HepG2 (cell line): ENCODE measurements around the gene STXBP2. TPM values are rescaled to one million over a fixed set of nuclear protein-coding genes. Genes with fewer than 3 reads are reported as not detected.
A peak's percentile ranks its signal among the peaks of the same experiment; 100 is the strongest.

Experiments
- ATAC-seq: fragments of 200-7000 bp; cut with Tn5 transposase; 3 replicates; pipeline ENCODE4 v1.9.1; 2020; ENCODE audit warnings: mild to moderate bottlenecking, moderate library complexity
- BruUV-seq: library from RNA; stranded (reverse); fragments of 400-500 nt; replicated peaks from 2 replicates; lab custom pipeline; 2021; lab: Mats Ljungman, UMichigan
- CTCF ChIA-PET: fragments of 300-600 bp; formaldehyde crosslinking; extraction: SDS; loops from one replicate; lab custom pipeline; 2021; ENCODE audit warnings: low total read pairs, inconsistent platforms, low intra/inter-chr PET ratio; lab: Yijun Ruan, JAX
- POLR2A ChIA-PET: fragments of 350-600 bp; sonication (Branson Sonifier 250); formaldehyde crosslinking; loops from one replicate; lab custom pipeline; 2020; ENCODE audit warnings: antibody characterized with exemption, inconsistent platforms; lab: Yijun Ruan, JAX
- DNase-seq: peaks from one replicate; pipeline ENCODE4 v3.0.0-alpha.2; 2015; ENCODE audit warnings: low spot score
- FAIRE-seq: peaks from 3 replicates; lab custom pipeline; 2011; peaks lifted over from hg19 to GRCh38; lab: Jason Lieb, UNC
- H2AFZ ChIP-seq: one replicate; pipeline ENCODE4 v1.6.1; 2011; ENCODE audit warnings: low read length, inconsistent platforms
- H3K27ac ChIP-seq: fragments of 300-600 bp; 3 replicates; pipeline ENCODE4 v1.8.0; 2011; ENCODE audit warnings: mixed run types, mild to moderate bottlenecking, mixed read lengths, low read length, inconsistent platforms; ENCODE audit not compliant: insufficient read depth; ENCODE audit errors: extremely low read length
- H3K27me3 ChIP-seq, 2 experiments: fragments of 200-600 bp in 1 of 2; 2 replicates in 1 of 2; 3 replicates in 1 of 2; pipeline versions ENCODE4 v1.6.0 to v1.8.0; 2011; ENCODE audit warnings: low read length in 2 of 2, mild to moderate bottlenecking in 2 of 2, moderate library complexity in 2 of 2, inconsistent platforms in 1 of 2; ENCODE audit not compliant: insufficient read depth in 2 of 2, control insufficient read depth in 1 of 2
- H3K36me3 ChIP-seq, 2 experiments: fragments of 200-600 bp in 1 of 2; replicated peaks in 1 of 2; 2 replicates in 1 of 2; 3 replicates in 1 of 2; pipeline versions ENCODE4 v1.5.1 to v1.8.0; 2011; ENCODE audit warnings: low read length in 2 of 2, inconsistent platforms in 1 of 2; ENCODE audit not compliant: insufficient read depth in 2 of 2, control insufficient read depth in 1 of 2
- H3K4me1 ChIP-seq: 2 replicates; pipeline ENCODE4 v1.5.1; 2012; ENCODE audit warnings: low read length, inconsistent platforms; ENCODE audit not compliant: insufficient read depth
- H3K4me2 ChIP-seq: 2 replicates; pipeline ENCODE4 v1.6.0; 2011; ENCODE audit warnings: low read depth, low read length, inconsistent platforms
- H3K4me3 ChIP-seq, 3 experiments: fragments of 200-600 bp in 1 of 3; sonication (generic), shearing (Covaris generic) in 1 of 3; replicated peaks in 1 of 3; 2 replicates each; pipeline ENCODE4 v1.5.1; 2011 to 2016; ENCODE audit warnings: low read length in 3 of 3, inconsistent platforms in 2 of 3, low read depth in 2 of 3, mild to moderate bottlenecking in 2 of 3, control low read depth in 1 of 3, mixed read lengths in 1 of 3; ENCODE audit not compliant: insufficient read depth in 1 of 3
- H3K79me2 ChIP-seq: one replicate; pipeline ENCODE4 v1.6.1; 2011; ENCODE audit warnings: low read length, inconsistent platforms; ENCODE audit not compliant: insufficient read depth
- H3K9ac ChIP-seq: 2 replicates; pipeline ENCODE4 v1.6.0; 2011; ENCODE audit warnings: mild to moderate bottlenecking, low read depth, low read length, inconsistent platforms; ENCODE audit not compliant: insufficient read depth
- H3K9me3 ChIP-seq: 2 replicates; pipeline ENCODE4 v1.5.1; 2012; ENCODE audit warnings: mild to moderate bottlenecking, low read length
- H4K20me1 ChIP-seq: 2 replicates; pipeline ENCODE4 v1.6.0; 2011; ENCODE audit warnings: inconsistent platforms, mild to moderate bottlenecking, low read length, moderate library complexity; ENCODE audit not compliant: insufficient read depth
- CREB1 ChIP-seq, 2 experiments: fragments of 450-650 bp in 1 of 2; IDR thresholded peaks; 2 replicates each; pipeline ENCODE4 v1.6.1; 2016 to 2017; ENCODE audit warnings: control low read depth in 1 of 2, mild to moderate bottlenecking in 1 of 2, missing compliant biosample characterization in 1 of 2, missing genetic modification characterization in 1 of 2
- GATAD1 ChIP-seq: IDR thresholded peaks from 2 replicates; pipeline ENCODE4 v1.6.1; 2016; ENCODE audit warnings: missing genetic modification reagents, missing compliant biosample characterization
- HNRNPK ChIP-seq: fragments of 200-400 bp; formaldehyde crosslinking; IDR thresholded peaks from 2 replicates; pipeline ENCODE4 v1.6.1; 2018; ENCODE audit warnings: low read length, low read depth, moderate library complexity, mild to moderate bottlenecking; ENCODE audit not compliant: poor library complexity, severe bottlenecking
- ISL2 ChIP-seq: sonication (generic); formaldehyde crosslinking; IDR thresholded peaks from 2 replicates; pipeline ENCODE4 v1.5.0; 2020; ENCODE audit warnings: missing genetic modification reagents
- ZFP62 ChIP-seq: sonication (generic); formaldehyde crosslinking; IDR thresholded peaks from 2 replicates; pipeline ENCODE4 v1.4.0; 2020; ENCODE audit warnings: missing genetic modification reagents
- ZNF749 ChIP-seq: sonication (generic); formaldehyde crosslinking; IDR thresholded peaks from 2 replicates; pipeline ENCODE4 v1.8.0; 2022; ENCODE audit warnings: mild to moderate bottlenecking, missing genetic modification reagents, moderate library complexity, borderline replicate concordance
- WGBS: methylation state at CpG from one replicate; pipeline ENCODE4 v1.1.6; 2017; ENCODE audit warnings: low lambda C conversion rate; 5-methylcytosine and 5-hydroxymethylcytosine counted together
- in situ Hi-C: cut with HindIII; loops from 2 replicates; pipeline ENCODE4 v1.10.0; 2017; ENCODE audit warnings: low pct_unique_long_range_greater_than_20kb; ENCODE audit not compliant: extremely low pct_ligation_motif_present
- intact Hi-C: fragments of 100-400 bp; cut with micrococcal nuclease; formaldehyde crosslinking; loops from one replicate; pipeline ENCODE4 v1.10.0; 2022; ENCODE audit not compliant: unreplicated experiment
- polyA plus RNA-seq, 8 experiments: library from polyadenylated mRNA; depleted of rRNA in 3 of 8; stranded (reverse) in 7 of 8; unstranded in 1 of 8; fragments of >200 nt; fragmentation: Illumina TruSeq in 4 of 8; extraction: Trizol in 4 of 8; gene quantifications; 2 replicates each; pipeline versions ENCODE4 v1.2.1 to v1.2.3, GENCODE V29; 2011 to 2016; ENCODE audit warnings: low read depth in 4 of 8, missing spikeins in 1 of 8, mixed read lengths in 1 of 8; ENCODE audit not compliant: insufficient read depth in 1 of 8
- total RNA-seq, 5 experiments: library from RNA; depleted of rRNA; stranded (reverse); fragments of >200 nt; fragmentation: Illumina TruSeq; extraction: Trizol; gene quantifications; 2 replicates each; pipeline ENCODE4 v1.2.3, GENCODE V29; 2016; ENCODE audit warnings: low read depth in 1 of 5
- TF ChIP-seq, protein P1 (sequence below): sonication (generic); formaldehyde crosslinking; IDR thresholded peaks from 2 replicates; pipeline ENCODE4 v1.4.0; 2020; ENCODE audit warnings: mild to moderate bottlenecking, missing genetic modification reagents, borderline replicate concordance

The STXBP2 gene
- total and polyA plus RNA-seq, 2 of the 13 experiments (the other 11 are each of a cell fraction or from before 2014, with no cell fraction given) = 22.8 to 40.1 TPM

DNA sequence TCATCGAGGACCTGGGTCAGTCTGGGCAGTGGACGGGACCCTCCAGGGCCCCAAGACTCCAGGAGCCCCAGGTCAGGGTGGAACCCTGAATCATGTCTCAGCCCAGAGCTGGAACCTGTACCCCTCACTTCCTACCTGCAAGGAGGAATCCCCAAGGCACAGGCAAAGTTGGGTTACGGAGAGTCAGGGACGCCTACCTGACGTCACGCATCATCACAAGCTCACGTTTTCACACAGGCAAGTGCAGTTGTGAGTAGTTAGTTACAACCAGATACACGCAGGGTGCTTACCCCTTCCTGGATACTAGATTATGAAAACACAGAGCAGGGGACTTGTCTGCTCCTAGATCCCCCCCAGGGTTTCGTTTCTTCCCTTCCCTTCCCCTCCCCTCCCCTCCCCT lies 33.9 kb downstream of the STXBP2 start:
- BruUV-seq = no TSS peak
- Histone ChIP-seq H3K27ac (no peak overlapping the region), H3K4me1 (no peaks in the 10 kb centered on the region), H3K4me2 (no peak overlapping the region), H3K9ac (no peak overlapping the region)
- ATAC-seq (no peak), DNase-seq (no peak)
- 19% methylated on average over 4 of the region's 9 CpGs for WGBS
- in situ Hi-C loops = no loop called here
- TF ChIP-seq GATAD1 (CRISPR knock-in tag) = no peak
- peak; percentile 68 for TF ChIP-seq CREB1 (IDR thresholded peaks at IDR 0.05)
- no peak for TF ChIP-seq CREB1 (CRISPR knock-in tag; IDR thresholded peaks at IDR 0.05)
- TF ChIP-seq HNRNPK = peak; percentile 31
- TF ChIP-seq, all 625 proteins: peak for 2
- Histone ChIP-seq H3K79me2 (no peaks in the 10 kb centered on the region), H4K20me1 (no peaks in the 10 kb centered on the region), H2AFZ (no peak overlapping the region), H3K27me3 (peaks cover 0 to 27% of the 10 kb centered on the region in 2 experiments; a peak in 1 of 5 replicates), H3K4me3 (no peak overlapping the region; a peak in 1 of 6 replicates), H3K36me3 (no peaks in the 10 kb centered on the region), H3K9me3 (no peaks in the 10 kb centered on the region)
- ChIA-PET CTCF (no interaction called here), POLR2A (no interaction called here)
- intact Hi-C loops = no loop called here
- FAIRE-seq = no peak

DNA sequence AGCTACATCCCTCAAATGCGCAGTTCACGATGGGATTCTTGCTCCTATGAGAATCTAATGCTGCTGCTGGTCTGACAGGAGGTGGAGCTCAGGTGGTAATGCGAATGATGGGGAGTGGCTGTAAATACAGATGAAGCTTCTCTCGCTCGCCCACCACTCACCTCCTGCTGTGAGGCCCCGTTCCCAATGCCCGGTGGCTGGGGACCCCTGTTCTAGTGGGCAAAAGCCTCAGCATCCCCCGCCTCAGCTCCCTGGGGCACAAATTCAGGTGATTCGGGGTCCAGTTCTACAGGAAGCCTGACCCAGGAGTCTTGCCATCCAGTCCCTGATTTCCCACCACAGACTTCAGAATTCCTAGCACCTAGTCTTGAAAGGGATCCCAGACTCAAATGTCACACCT lies 35.6 kb downstream of the STXBP2 start:
- ATAC-seq (no peak), FAIRE-seq (no peak), DNase-seq (no peak)
- H3K36me3 ChIP-seq = no peaks in the 10 kb centered on the region
- peaks cover under 1% of the 10 kb centered on the region; the same call in 1 of the 2 replicates for H3K4me1 ChIP-seq
- in situ Hi-C loops = no loop called here
- H3K4me3 ChIP-seq = no peak overlapping the region
- TF ChIP-seq ZFP62 (CRISPR knock-in tag) (no peak), ISL2 (CRISPR knock-in tag) (no peak), ZNF749 (CRISPR knock-in tag) (no peak)
- TF ChIP-seq, protein P1, sequence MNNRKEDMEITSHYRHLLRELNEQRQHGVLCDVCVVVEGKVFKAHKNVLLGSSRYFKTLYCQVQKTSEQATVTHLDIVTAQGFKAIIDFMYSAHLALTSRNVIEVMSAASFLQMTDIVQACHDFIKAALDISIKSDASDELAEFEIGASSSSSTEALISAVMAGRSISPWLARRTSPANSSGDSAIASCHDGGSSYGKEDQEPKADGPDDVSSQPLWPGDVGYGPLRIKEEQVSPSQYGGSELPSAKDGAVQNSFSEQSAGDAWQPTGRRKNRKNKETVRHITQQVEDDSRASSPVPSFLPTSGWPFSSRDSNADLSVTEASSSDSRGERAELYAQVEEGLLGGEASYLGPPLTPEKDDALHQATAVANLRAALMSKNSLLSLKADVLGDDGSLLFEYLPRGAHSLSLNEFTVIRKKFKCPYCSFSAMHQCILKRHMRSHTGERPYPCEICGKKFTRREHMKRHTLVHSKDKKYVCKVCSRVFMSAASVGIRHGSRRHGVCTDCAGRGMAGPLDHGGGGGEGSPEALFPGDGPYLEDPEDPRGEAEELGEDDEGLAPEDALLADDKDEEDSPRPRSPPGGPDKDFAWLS (CRISPR knock-in tag) = no peak
- WGBS = 28% methylated on average over 5 of the region's 9 CpGs
- no peak overlapping the region for H3K9ac ChIP-seq
- no peak overlapping the region for H2AFZ ChIP-seq
- no TSS peak for BruUV-seq
- no peaks in the 10 kb centered on the region for H3K9me3 ChIP-seq
- H3K4me2 ChIP-seq = no peak overlapping the region
- intact Hi-C loops = no loop called here
- H4K20me1 ChIP-seq = no peaks in the 10 kb centered on the region
- H3K27me3 ChIP-seq = peaks cover 3 to 36% of the 10 kb centered on the region in 2 experiments; a peak in 2 of 5 replicates
- POLR2A ChIA-PET = no interaction called here
- CTCF ChIA-PET = no interaction called here
- no peaks in the 10 kb centered on the region for H3K79me2 ChIP-seq
- no peak overlapping the region for H3K27ac ChIP-seq
